GM12892 (cell line): ENCODE measurements around the gene ARL15.

Experiments used
- POLR2A ChIP-seq: IDR thresholded peaks from 2 replicates; pipeline ENCODE4 v1.6.1; 2011; ENCODE audit warnings: low read depth, low read length, control low read depth
- POLR2AphosphoS5 ChIP-seq: IDR thresholded peaks from 2 replicates; pipeline ENCODE4 v1.6.1; 2011; ENCODE audit warnings: low read depth, low read length, control low read depth

DNA sequence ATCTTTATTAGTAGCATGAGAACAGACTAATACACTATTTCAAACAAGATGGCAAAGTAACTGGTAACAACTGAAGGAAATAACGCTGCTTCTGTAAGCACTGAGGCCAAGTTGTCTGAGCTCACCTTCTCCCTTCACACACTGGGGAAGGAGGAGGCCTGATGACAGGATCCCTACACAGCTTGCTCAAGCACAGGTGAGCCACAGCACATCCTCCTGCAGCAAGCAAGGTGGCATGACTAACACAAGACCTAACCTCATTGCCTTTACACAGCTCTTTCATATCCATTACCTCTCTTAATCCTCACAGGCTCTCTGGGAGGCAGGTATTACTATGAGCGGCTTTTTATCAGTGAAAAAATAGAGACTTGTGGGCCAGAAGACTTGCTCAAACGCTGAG is 83.3 kb downstream of the ARL15 start:
- TF ChIP-seq POLR2AphosphoS5 (no peak), POLR2A (no peak)
